ENCODE results near the gene FBXO3.

DNA sequence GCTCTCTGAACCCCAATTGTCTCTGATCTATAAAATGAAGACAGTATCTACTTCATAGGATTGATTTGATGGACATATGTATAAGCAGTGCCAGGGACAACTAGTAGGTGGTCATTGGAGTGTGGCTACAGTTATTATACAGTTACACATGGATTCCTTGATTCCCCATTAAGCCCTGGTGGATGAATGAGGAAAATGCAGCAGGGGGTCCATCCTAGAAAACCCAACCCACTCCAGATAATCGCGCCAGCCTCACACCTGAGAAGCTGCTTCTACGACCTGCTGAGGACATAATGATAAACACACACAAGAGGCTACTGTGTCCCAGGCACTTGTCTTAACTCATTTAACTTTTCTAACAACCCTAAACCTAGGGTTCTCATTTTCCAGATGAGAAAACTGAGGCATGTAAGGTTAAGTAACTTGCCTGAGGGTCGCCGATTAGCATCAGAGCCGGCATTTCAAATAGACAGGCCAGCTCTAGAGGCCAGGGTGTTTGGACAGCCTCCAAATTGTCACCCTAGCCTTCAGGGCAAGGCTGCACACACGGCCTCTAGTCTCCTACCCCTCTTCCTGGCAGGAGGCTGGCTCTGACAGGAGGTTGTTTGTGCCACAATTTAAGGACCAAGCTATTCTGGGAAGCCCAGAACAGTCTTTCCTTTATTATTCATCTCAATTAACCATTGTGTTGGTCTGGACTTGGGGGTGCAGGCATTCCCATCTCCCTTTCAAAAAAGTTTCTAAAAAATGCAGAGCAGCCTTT, 69.9 kb downstream of the FBXO3 start:
- TF ChIP-seq EZH2 (IDR thresholded peaks at IDR 0.05) (no peak), POLR2AphosphoS5 (IDR thresholded peaks at IDR 0.05; ENCODE audit: borderline replicate concordance, low read depth, low read length) (no peak), FOXP2 (optimal IDR thresholded peaks at IDR 0.05; ENCODE audit: control extremely low read depth, extremely low read length, insufficient read depth) (no peak)

All from SK-N-MC (cell line).